MM.1S (cell line): ENCODE data around the gene BCOR.

Experiments used
- DNase-seq: peaks from one replicate; pipeline ENCODE4 v3.0.0-alpha.2; 2015
- H2AFZ ChIP-seq: fragments of 300-600 bp; sonication (generic); 2 replicates; pipeline ENCODE4 v1.6.0; 2016; ENCODE audit warnings: antibody characterized with exemption, low read length
- H3F3A ChIP-seq: fragments of 300-600 bp; sonication (generic); 2 replicates; pipeline ENCODE4 v1.6.1; 2016; ENCODE audit warnings: mild to moderate bottlenecking, antibody characterized with exemption, low read length, moderate library complexity, mixed read lengths; ENCODE audit not compliant: insufficient read depth
- H3K27ac ChIP-seq: fragments of 300-600 bp; sonication (generic); 2 replicates; pipeline ENCODE4 v1.5.1; 2016; ENCODE audit warnings: mild to moderate bottlenecking, low read length
- H3K27me3 ChIP-seq: fragments of 300-600 bp; sonication (generic); replicated peaks from 2 replicates; pipeline ENCODE4 v1.6.0; 2016; ENCODE audit warnings: low read length; ENCODE audit not compliant: insufficient read depth
- H3K36me3 ChIP-seq: fragments of 300-600 bp; sonication (generic); replicated peaks from 2 replicates; pipeline ENCODE4 v1.6.1; 2016; ENCODE audit warnings: mild to moderate bottlenecking, low read length, mixed read lengths; ENCODE audit not compliant: insufficient read depth
- H3K4me1 ChIP-seq: fragments of 300-600 bp; sonication (generic); 2 replicates; pipeline ENCODE4 v1.6.1; 2016; ENCODE audit warnings: low read length, mixed read lengths
- H3K4me2 ChIP-seq: fragments of 300-600 bp; sonication (generic); 2 replicates; pipeline ENCODE4 v1.6.0; 2016; ENCODE audit warnings: low read depth, low read length
- H3K4me3 ChIP-seq: fragments of 300-600 bp; sonication (generic); 2 replicates; pipeline ENCODE4 v1.5.1; 2016; ENCODE audit warnings: low read length, mixed read lengths
- H3K79me2 ChIP-seq: fragments of 300-600 bp; sonication (generic); 2 replicates; pipeline ENCODE4 v1.6.1; 2016; ENCODE audit warnings: mixed run types, low read length, mixed read lengths
- H3K9ac ChIP-seq: fragments of 300-600 bp; sonication (generic); 2 replicates; pipeline ENCODE4 v1.6.1; 2016; ENCODE audit warnings: low read length, mixed read lengths
- H3K9me2 ChIP-seq: fragments of 300-600 bp; sonication (generic); replicated peaks from 2 replicates; pipeline ENCODE4 v1.6.1; 2016; ENCODE audit warnings: mild to moderate bottlenecking, low read length, mixed read lengths; ENCODE audit not compliant: insufficient read depth
- H3K9me3 ChIP-seq: fragments of 300-600 bp; sonication (generic); replicated peaks from 2 replicates; pipeline ENCODE4 v1.6.1; 2016; ENCODE audit warnings: mild to moderate bottlenecking, low read length, mixed read lengths; ENCODE audit not compliant: insufficient read depth
- H4K20me1 ChIP-seq: fragments of 300-600 bp; sonication (generic); 2 replicates; pipeline ENCODE4 v1.6.1; 2016; ENCODE audit warnings: mild to moderate bottlenecking, low read length, moderate library complexity, mixed read lengths; ENCODE audit not compliant: insufficient read depth
- CTCF ChIP-seq: fragments of 300-600 bp; sonication (generic); IDR thresholded peaks from 2 replicates; pipeline ENCODE4 v1.5.1; 2016; ENCODE audit warnings: antibody characterized with exemption, low read length, mixed read lengths
- EZH2 ChIP-seq: fragments of 300-600 bp; sonication (generic); optimal IDR thresholded peaks from 2 replicates; pipeline ENCODE3; 2017; ENCODE audit warnings: low read depth, mild to moderate bottlenecking, antibody characterized with exemption, low read length, mixed read lengths
- EZH2phosphoT487 ChIP-seq: fragments of 300-600 bp; sonication (generic); IDR thresholded peaks from 2 replicates; pipeline ENCODE4 v1.6.1; 2018; ENCODE audit warnings: antibody characterized with exemption, low read length

Gene BCOR

GRCh38 chrX:40043895-40044294 is 53.9 kb downstream of the BCOR start:
- H3K9me2 ChIP-seq, result no peaks in the 10 kb centered on the region
- H3K36me3 ChIP-seq, result no peaks in the 10 kb centered on the region
- no peaks in the 10 kb centered on the region for H3K27me3 ChIP-seq
- H3F3A ChIP-seq, result no peaks in the 10 kb centered on the region; the same call in 1 of the 2 replicates
- no peak overlapping the region for H3K4me2 ChIP-seq
- no peaks in the 10 kb centered on the region for H4K20me1 ChIP-seq
- no peak for DNase-seq
- H3K4me1 ChIP-seq, result peaks cover 15% of the 10 kb centered on the region
- H3K9me3 ChIP-seq, result no peaks in the 10 kb centered on the region
- H3K79me2 ChIP-seq, result no peaks in the 10 kb centered on the region
- no peak overlapping the region for H2AFZ ChIP-seq
- no peak overlapping the region for H3K9ac ChIP-seq
- H3K27ac ChIP-seq, result no peak overlapping the region
- no peak overlapping the region for H3K4me3 ChIP-seq
- TF ChIP-seq CTCF (no peak), EZH2 (no peak)

GRCh38 chrX:40041915-40042314 is 55.8 kb downstream of the BCOR start:
- H3F3A ChIP-seq, result no peaks in the 10 kb centered on the region; the same call in 1 of the 2 replicates
- peak overlapping the region; percentile 58; the same call in 1 of the 2 replicates for H2AFZ ChIP-seq
- no peak overlapping the region for H3K9ac ChIP-seq
- no peaks in the 10 kb centered on the region for H3K79me2 ChIP-seq
- no peak for TF ChIP-seq EZH2
- no peak for TF ChIP-seq EZH2phosphoT487
- TF ChIP-seq CTCF, result no peak
- no peaks in the 10 kb centered on the region for H4K20me1 ChIP-seq
- H3K4me3 ChIP-seq, result no peak overlapping the region
- no peaks in the 10 kb centered on the region for H3K36me3 ChIP-seq
- peak; percentile 49 for DNase-seq
- H3K27ac ChIP-seq, result peak overlapping the region; percentile 51
- H3K9me2 ChIP-seq, result no peaks in the 10 kb centered on the region
- H3K27me3 ChIP-seq, result no peaks in the 10 kb centered on the region
- H3K4me1 ChIP-seq, result peaks cover 15% of the 10 kb centered on the region
- no peaks in the 10 kb centered on the region for H3K9me3 ChIP-seq
- H3K4me2 ChIP-seq, result peak overlapping the region; percentile 6; the same call in 1 of the 2 replicates

- no peak for TF ChIP-seq EZH2
- TF ChIP-seq CTCF, result no peak
- Histone ChIP-seq H3K4me2 (no peak overlapping the region), H3K36me3 (no peaks in the 10 kb centered on the region), H3K4me1 (peaks cover 15% of the 10 kb centered on the region), H3K9me3 (no peaks in the 10 kb centered on the region), H3K9ac (no peak overlapping the region), H3K4me3 (no peak overlapping the region), H4K20me1 (no peaks in the 10 kb centered on the region), H3K9me2 (no peaks in the 10 kb centered on the region), H3F3A (no peaks in the 10 kb centered on the region; the same call in 1 of the 2 replicates), H3K27me3 (no peaks in the 10 kb centered on the region), H3K79me2 (no peaks in the 10 kb centered on the region), H2AFZ (no peak overlapping the region), H3K27ac (no peak overlapping the region)
- DNase-seq, result no peak
Observed at GRCh38 chrX:40040686-40041461, 56.9 kb downstream of the BCOR start.
